GM21390 (cell line): ENCODE data around the gene TAF6.
A peak's percentile ranks its signal among the peaks of the same experiment; 100 is the strongest.

Experiments
- ATAC-seq: cut with Tn5 transposase; IDR thresholded peaks from one replicate; pipeline ENCODE4 v1.9.1; 2021; ENCODE audit not compliant: unreplicated experiment

Gene TAF6

DNA sequence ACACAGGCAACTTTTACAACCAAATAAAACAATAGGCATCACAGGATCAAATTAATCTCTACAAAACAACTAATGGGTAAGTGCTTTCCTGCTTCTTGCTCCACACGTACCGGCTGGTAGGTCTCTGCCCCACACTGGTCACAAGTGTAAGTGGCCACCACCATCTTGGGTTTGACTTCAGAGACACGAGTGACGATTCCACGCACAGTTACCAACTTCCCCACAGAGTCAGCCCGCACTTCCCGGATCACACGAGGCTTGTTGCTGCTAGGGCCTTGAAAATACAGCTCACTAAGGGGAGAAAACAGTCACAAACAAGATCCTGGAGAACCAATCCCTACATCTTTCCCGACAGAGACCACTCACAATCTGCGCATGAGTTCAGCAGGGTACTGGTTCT is 20.2 kb downstream of the TAF6 start:
- no peak for ATAC-seq

DNA sequence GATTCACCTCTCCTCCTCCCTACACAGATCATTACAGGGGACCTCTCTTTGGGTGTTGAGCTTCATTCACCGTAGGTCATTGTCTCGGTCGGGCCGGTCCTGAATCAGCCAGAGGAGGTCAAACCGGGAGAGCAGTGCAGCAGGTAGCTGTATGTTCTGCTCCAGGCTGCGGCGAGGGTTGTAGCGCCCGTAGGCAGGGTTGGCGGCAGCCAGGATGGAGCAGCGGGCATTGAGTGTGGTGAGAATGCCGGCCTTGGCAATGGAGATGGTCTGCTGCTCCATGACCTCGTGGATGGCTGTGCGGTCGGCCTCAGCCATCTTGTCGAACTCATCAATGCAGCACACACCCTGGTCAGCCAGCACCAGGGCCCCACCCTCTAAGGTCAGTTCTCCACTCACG is 23.5 kb downstream of the TAF6 start:
- ATAC-seq = no peak

GRCh38 chr7:100095289-100095688 is 23.9 kb downstream of the TAF6 start:
- ATAC-seq = no peak

GRCh38 chr7:100093925-100094486 is 25.2 kb downstream of the TAF6 start:
- ATAC-seq = no peak

DNA sequence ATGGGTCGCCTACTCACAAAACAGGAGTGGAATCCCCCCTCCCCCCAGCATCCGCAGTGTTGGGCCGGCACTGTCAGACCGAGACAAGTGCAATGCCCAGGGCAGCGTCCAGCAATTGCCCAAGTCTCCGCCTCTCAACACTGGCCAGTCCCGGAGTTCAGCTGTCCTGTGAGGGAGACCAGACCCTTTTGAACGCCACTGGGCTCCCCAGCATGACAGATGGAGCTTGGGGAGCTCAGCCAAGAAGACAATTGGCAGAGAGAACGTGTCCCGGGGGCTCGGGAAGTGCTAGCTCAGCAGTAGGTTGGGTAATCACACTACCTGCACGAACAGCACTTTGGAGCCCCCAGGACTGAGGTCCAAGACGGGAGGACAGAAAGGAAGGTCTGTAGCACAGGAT is 25.7 kb downstream of the TAF6 start:
- no peak for ATAC-seq

DNA sequence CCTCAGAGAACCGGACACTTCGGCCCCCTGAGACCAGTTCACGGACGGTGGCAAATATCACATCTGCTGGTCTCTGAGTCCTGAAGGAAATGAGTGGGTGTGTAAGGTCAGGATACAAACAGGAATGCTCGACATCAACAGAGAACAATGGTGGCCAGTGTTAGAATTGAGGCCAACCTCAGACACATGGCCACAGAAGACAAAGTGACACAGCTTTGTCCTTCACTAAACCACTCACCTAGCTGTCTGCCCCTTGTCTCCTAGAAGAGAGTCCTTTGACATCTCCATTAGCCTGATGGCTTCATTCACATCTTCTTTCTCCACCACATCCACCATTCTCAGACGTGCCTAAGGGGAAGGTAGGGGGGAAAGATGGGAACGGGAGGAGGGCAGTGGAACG is 26.1 kb downstream of the TAF6 start:
- ATAC-seq = no peak

DNA sequence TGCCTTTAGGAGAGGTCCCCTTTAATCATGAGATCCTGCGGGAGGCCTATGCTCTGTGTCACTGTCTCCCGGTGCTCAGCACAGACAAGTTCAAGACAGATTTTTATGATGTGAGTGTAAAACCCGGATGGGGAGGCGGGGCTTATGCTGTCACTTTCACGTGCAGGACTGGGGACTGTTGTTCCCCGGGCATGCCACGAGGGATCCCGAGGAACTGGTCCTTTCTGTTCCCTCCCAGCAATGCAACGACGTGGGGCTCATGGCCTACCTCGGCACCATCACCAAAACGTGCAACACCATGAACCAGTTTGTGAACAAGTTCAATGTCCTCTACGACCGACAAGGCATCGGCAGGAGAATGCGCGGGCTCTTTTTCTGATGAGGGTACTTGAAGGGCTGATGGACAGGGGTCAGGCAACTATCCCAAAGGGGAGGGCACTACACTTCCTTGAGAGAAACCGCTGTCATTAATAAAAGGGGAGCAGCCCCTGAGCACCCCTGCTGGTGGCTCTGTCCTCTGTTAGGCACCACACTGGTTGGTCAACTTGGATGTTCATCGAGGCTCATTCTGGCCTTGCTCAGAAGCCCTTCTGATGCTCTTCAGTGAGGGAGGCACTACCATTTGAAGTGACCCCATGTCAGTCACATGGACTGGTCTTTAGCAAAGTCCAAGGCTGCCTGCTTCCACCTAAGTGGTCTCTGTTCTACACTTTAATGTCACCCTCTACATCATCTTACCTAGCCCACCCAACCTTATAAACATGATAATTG is 27.6 kb downstream of the TAF6 start:
- ATAC-seq = no peak

- no peak for ATAC-seq
These were observed 28.4 kb downstream of the TAF6 start for GRCh38 chr7:100090527-100091410.

- ATAC-seq = no peak
These were observed 29.5 kb downstream of the TAF6 start for GRCh38 chr7:100089458-100090196.

DNA sequence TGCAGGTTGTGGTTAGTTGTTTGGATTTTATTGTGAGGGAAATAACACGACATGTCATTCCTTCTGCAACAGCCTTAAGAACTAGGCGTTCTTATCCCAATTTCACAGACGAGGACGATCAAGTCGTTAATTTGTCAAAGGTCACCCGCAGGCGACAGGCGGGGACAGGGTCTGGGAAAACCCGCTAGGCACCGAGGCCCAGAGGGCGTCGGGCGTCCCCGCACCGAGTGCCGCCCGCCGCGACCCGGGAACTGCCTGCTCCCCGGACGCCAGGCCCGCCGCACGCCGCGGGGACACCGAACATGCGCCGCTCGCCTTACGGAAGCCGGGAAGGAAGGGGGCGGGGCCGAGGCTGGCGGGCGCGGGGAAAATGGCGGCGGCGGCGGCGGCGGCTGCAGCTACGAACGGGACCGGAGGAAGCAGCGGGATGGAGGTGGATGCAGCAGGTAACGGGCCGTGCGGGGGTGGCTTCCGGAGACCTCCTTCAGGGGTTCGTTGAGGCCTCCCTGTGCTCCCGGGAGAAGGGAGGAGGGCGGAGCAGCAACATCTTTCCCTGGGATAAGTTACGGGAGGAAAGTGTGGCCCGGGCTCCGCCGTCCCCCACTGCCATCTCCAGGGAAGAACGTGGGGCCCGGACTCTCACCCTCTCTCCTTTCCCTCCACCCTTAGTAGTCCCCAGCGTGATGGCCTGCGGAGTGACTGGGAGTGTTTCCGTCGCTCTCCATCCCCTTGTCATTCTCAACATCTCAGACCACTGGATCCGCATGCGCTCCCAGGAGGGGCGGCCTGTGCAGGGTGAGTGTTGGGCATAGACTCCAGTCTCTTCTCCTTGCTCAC is 30.3 kb downstream of the TAF6 start, which contains the start of gene COPS6:
Gene COPS6, plus strand, starts transcription at position 349 of the 837 bp plus-strand sequence. Its CDS starts 22 bp downstream, at position 371.
- no peak for ATAC-seq

DNA sequence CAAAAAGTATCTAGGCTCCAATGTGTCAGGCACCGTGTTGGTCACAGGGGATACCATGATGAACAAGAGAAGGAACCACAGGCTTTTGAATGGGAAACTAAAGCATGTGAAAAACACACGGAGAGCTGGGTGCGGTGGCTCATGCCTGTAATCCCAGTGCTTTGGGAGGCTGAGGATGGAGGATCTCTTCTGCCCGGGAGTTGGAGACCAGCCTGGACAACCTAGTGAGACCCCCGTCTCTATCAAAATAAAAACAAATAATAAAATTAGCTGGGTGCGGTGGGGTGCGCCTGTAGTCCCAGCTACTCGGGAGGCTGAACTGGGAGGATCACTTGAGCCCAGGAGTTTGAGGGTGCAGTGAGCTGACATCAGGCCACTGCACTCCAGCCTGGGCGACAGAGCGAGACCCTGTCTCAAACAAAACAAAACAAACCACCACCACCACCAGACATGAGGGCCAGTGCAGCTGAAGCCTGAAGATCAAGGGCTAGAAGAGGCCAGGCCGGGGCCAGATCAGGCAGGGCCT is 31.0 kb downstream of the TAF6 start:
- ATAC-seq = no peak

DNA sequence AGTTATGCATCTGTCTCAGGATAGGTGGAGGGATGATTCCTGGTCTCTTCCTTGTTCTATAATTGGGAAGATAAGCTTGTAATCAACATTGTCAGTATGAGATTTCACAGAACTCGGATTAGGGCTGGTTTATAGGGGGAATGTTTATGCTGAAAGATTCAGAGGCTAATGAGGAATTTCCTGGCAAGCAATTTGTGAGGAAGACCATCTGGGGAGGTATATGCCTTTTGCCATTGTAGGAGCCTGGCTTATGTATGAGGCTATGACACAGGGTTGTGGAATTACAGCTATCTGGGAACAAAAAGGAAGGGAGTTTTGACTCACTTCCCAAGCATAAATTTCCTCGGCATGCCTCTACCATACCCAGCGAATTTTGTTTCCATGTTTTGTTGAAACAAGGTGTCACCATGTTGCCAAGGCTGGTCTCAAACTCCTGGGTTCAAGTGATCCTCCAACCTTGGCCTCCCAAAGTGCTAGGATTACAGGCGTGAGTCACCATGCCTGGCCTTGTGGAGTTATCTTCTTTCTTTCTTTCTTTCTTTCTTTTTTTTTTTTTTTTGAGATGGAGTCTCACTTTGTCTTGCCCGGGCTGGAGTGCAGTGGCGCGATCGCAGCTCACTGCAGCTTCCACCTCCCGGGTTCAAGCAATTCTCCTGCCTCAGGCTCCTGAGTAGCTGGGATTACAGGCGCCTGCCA is 32.0 kb downstream of the TAF6 start:
- no peak for ATAC-seq

GRCh38 chr7:100085515-100085914 is 33.6 kb downstream of the TAF6 start:
- ATAC-seq = no peak

DNA sequence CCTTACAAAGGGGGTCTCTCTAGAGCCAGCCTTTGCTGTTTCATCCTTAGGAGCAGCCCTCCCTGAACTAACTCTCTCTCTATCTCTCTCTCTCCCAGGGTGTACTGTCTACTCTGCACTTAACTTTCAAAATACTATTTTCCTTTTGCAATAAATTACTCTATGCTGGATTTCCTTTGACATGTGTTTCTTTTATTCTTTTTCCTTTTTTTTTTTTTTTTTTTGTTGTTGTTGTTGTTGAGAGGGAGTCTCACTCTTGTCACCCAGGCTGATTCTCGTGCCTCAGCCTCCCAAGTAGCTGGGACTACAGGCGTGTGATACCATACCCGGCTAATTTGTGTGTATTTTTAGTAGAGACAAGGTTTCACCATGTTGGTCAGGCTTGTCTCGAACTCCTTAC is 36.2 kb downstream of the TAF6 start:
- ATAC-seq = no peak

DNA sequence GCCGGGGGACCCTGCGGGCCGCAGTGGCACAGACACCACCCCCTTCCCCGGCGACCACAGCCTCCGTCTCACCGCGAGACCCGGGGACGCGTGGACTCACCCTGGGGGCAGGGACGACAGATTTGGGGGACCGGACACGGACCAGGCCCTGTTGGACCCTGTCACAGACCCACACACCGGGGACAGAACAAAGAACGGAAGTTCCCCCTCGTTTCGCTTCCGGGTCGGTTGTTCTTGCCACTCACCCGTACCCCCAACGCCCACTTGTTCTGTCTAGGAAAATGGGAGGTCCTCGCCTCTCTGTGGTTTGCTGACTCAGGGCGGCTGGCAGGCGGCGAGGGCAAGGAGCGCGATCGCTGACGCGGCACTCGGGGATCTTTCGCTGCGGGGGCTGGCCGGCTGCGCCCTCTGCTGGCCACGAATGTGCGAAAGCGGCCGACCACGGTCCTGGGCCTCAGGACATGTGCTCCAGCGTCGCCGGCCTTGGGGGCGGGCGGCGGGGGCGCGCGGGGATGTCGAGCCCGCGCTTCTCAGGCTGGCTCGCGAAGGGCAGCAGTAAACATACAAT is 37.5 kb downstream of the TAF6 start, which contains the start of gene ZNF3:
Gene ZNF3, minus strand, starts transcription at position 189 of the 568 bp plus-strand sequence. CDS start 4,366 bp downstream, outside the sequence.
- ATAC-seq = peak; percentile 70

DNA sequence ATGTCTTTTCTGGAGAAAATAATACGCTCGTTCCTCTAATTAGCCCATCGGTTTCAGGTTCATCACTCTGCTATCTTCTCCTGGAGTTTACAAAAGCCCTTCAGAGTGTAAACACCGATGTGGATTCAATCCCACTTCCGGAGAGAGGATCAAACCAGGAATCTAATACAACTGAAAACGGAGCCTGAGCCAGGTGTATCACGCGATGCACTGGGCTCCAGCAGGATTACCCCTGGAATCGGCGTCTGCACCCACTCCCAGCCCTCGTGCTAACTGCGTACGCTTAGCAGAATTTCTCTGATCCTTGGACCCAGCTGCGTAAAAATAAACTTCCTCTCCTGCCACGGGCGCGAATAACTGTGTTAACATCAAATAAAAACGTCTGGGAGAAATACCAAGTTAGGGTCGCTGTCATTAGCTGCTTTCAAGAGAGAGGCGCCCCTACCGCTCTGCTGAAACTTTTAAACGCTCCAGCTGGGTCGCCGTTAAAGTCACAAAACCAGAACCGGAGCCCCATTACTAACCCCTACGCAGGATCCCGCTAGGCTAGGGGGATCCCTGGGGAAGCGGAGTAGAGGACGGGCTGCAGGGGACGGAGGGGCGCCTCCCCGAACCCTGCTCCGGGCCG is 38.1 kb downstream of the TAF6 start:
- peak; percentile 25 for ATAC-seq

- no peak for ATAC-seq
These were observed 40.1 kb downstream of the TAF6 start for GRCh38 chr7:100079024-100079560.

DNA sequence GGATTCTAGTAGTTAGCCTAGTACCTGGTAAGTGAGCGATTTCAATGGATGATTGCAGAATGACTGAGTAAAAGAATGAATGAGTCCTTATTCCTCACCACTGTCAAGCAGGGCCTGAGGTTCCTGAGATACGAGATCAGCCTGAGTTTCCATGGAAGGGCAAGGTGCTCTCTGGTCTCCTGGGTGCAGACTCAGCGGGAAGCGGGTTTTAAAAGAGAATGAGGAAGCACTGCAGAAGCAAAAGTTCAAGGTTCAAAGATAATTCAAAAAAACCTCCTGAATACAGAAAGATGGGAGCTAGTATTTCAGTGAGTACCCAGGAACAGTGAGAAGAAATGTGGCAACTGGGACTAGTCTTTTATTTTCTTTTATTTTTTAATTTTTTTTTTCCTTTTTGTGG is 42.0 kb downstream of the TAF6 start:
- no peak for ATAC-seq
